GM23248 (cell line): ENCODE measurements around the gene SPOCD1.

Experiments used
- EZH2 ChIP-seq: fragments of 200-600 bp; sonication (generic); IDR thresholded peaks from 2 replicates; pipeline ENCODE4 v1.6.1; 2018; ENCODE audit warnings: antibody characterized with exemption, mild to moderate bottlenecking; ENCODE audit not compliant: insufficient read depth, poor library complexity, severe bottlenecking
- EZH2phosphoT487 ChIP-seq: fragments of 200-600 bp; sonication (generic); IDR thresholded peaks from 2 replicates; pipeline ENCODE4 v1.6.1; 2018; ENCODE audit warnings: antibody characterized with exemption, moderate library complexity, mild to moderate bottlenecking, low read depth; ENCODE audit not compliant: insufficient read depth

- TF ChIP-seq EZH2phosphoT487, result no peak
- no peak for TF ChIP-seq EZH2
These were observed 57.0 kb downstream of the SPOCD1 start for GRCh38 chr1:31758823-31759222.
